HG02884 (cell line): ENCODE measurements around the gene S100A14.

Experiments
- ATAC-seq: cut with Tn5 transposase; IDR thresholded peaks from one replicate; pipeline ENCODE4 v1.9.1; 2021; ENCODE audit warnings: mild to moderate bottlenecking, moderate library complexity; ENCODE audit not compliant: unreplicated experiment

The S100A14 gene

DNA sequence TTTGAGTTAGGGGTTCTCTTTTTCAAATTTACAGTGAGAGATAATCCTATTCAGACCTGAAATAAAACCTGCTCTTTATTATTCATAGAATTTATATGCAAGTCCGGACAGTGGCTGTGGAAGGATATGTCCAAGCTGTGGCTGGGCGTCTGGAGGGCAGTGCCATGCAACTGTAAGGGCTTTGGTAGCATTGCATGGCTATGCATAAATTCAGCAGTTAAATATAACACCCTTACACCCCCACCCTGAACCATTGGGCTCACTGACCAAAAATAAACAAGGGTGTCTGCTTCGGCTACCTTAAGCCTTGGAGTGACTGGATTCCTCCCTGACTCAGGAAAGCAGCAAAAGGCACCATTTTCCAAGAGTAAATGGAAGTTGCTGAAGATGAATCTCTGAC lies 23.2 kb upstream of the S100A14 start:
- ATAC-seq = no peak

DNA sequence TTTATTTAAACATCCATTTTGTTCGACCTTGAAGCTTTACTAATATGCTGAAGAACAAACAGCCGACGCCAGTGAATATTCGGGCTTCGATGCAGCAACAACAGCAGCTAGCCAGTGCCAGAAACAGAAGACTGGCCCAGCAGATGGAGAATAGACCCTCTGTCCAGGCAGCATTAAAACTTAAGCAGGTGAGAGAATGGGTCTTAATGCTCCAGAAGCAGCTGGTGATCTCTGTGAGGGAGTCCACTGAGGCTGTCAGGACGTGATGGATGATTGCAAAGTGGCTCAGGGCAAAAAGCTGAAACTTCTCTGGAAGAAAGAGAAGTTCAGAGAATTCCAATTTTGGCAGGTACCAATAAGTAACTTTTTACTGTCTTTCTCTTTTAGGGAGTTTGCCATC lies 22.1 kb upstream of the S100A14 start:
- ATAC-seq = no peak

DNA sequence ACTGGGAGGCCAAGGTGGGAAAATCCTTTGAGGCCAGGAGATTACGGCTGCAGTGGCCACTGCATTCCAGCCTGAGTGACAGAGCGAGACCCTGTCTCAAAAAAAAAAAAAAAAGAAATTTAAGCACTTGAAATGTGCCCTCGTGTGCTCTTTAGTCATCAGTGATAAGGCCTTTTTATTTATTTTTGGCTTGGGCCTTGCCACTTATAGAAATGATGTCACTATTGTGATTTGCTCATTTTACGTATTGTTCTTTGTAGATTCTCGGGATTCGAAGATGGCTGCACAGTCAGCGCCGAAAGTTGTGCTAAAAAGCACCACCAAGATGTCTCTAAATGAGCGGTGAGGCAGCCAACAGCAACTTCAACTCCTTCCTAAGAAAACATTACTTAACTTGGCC lies 20.2 kb upstream of the S100A14 start:
- no peak for ATAC-seq

DNA sequence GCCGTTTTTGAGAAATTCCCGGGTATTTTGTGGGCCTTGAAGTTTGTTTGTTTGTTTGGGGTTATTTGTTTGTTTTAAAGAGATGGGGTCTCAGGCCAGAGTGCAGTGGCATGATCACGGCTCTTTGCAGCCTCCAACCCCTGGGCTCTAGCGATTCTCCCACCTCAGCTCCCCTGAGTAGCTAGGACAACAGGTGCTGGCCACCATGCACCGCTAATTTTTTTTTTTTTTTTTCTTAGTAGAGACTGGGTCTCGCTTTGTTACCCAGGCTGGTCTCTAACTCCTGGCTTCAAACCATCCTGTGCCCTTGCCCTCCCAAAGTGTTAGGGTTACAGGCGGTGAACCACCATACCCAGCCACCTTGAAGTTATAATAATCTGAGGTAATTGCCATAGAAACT lies 19.7 kb upstream of the S100A14 start:
- no peak for ATAC-seq

GRCh38 chr1:153633754-153634665 lies 17.9 kb upstream of the S100A14 start, which contains the start of gene CHTOP:
TSS of gene CHTOP (plus strand) at chr1:153634066. CDS start at chr1:153636589, 2,523 bp downstream.
- ATAC-seq = peak; percentile 86

DNA sequence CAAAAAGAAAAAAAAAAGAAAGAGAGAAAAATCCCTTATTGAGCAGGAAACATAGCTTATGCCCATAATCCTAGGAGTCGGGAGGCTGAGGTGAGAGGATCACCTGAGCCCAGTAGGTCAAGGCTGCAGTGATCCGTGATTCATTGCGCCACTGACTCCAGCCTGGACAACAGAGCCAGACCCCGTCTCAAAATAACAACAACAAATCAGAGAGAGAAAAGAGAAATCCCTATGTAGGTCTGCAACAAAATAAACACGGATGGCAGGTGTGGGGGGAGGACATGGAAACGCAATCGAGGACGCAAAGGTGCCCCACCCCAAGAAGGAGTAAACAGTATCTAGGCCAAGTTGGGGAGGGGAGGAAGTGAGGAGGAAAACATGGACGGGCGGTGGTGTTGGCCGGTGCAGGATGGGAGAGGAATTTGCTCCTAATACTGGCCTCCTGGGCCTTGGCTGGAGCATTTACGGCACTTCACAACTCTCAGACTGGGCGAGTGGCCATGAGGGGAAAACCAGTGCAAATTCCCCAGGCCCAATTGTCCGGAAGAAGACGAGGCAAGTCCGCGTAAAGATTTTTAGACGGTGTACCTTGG lies 17.1 kb upstream of the S100A14 start:
- no peak for ATAC-seq

DNA sequence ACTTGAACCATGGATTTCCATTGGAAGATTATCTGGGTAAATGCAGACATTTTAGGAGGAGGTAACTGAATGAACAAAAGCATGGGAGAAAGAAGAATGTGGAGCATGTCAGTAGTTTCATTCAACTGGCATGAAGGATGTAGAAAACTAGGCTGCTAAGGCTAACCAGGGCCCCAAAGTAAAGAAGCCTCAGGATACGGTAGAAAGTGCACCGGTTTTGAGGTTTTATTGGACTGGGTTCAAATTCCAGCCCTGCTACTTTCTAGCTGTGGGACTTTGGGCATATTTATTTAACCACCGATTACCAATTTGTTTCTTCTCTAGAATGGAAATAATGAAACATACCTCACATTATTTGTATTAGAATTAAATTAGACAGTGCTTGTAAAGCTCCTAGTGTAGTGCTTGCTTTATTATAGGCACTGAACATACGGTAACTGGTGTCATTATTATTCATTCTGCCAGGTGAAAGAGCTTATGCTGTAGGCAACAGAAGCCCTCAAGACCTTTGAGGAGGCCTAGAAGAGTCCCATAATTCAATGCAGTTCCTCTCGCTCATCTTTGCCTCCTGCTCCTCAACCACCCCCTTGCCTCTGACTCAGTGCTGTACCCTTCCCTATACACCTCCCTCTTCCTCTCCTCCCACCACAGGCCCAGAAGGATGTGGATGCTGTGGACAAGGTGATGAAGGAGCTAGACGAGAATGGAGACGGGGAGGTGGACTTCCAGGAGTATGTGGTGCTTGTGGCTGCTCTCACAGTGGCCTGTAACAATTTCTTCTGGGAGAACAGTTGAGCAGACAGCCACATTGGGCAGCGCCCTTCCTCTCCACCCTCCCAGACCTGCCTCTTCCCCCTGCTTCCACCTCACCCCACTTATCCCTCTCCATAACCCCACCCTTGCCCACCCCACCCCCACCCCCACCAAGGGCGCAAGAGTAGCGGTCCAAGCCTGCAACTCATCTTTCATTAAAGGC lies 15.2 kb upstream of the S100A14 start:
- ATAC-seq = no peak

DNA sequence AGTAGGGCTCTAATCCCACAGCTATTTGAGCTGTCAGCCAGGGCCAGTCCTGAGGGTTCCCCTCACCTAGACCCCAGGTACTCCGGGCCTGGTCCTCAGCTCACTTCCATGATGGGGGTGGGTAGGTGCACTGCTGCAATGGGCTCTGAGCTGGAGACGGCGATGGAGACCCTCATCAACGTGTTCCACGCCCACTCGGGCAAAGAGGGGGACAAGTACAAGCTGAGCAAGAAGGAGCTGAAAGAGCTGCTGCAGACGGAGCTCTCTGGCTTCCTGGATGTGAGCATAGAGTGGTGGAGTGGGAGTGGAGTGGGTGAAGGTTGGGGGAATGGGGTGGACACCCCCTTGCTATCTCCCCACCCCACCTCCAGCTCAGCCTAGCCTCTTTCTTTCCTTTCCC lies 14.3 kb upstream of the S100A14 start:
- no peak for ATAC-seq

DNA sequence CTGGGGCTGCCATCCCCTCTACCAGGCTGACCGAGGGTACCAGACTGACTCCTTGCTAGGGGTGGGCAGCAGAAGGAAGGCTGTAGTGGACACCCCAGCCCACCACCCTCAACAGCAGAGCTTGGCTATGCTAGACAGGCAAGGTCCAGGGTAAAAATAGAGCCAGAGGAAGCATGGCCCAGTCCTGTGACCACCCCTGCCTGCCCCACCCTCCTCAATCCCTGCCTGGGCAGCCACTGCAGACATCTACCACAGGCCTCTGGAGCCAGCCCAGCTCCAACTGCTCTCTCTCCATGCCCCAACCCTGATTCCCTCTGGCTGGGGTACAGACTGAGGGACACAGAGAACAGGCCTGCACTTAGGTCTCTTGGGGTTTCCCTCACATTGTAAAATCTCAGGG lies 13.8 kb upstream of the S100A14 start:
- ATAC-seq = no peak

DNA sequence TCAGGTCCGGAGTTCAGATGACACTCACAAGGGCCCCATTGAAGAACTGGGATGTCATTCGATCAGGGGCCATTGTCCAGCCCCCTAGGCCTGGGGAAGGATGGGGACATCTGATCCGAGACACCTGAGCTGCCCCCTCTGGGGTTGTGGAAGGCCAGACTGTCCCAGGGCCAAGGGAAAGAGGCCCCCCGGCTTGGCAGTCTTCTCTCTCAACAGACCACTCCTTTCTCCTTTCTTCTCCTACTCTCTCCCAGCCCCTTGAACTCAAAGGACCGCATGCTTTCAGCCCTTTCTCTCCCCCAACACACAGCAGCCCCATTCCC lies 13.2 kb upstream of the S100A14 start:
- ATAC-seq = no peak

- no peak for ATAC-seq
Measured at GRCh38 chr1:153628638-153629342, 12.7 kb upstream of the S100A14 start.

DNA sequence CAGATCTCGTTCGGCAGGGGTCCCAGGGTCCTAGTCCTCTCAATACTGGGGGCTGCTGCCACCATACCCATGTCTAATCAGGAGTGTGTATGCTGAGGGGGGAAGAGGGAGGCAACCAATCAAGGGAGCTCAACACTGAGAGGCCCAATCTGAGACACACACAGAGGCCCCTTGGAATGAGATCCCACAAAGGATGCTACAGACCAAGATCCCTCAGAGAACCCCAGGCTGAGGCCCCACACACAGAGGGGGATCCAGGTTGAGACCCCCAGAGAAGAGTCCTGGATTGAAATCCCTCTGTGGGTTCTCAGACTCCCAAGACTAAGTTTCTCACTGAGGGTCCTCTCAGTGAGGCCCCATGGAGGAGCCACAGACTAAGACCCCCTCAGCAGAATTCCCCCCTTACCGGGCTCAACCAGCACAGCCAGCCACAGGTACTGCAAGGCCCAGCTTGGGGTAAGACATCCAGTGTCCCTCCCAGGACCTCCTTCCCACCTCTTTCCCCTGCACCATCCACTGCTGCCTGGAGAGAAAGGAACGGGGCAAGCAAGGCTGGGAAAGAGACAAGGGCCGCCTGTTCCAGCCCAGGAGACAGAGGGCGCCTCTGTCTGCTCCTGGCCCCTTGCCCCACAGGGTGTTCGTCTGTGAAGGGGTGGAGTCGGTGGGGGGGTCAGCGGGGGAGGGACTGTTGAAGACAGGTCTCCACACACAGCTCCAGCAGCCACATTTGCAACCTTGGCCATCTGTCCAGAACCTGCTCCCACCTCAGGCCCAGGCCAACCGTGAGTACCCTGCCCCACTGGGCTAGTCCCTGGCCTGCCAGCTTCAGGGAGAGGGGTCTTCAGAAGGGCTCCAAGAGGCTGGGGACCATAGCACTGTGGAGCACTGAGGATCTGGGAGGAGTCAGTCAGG lies 11.8 kb upstream of the S100A14 start, which contains the start of gene S100A1:
TSS of gene S100A1 (plus strand) at position 720 of the 912 bp plus-strand sequence. CDS start 2,088 bp downstream, outside the sequence.
- ATAC-seq = no peak

DNA sequence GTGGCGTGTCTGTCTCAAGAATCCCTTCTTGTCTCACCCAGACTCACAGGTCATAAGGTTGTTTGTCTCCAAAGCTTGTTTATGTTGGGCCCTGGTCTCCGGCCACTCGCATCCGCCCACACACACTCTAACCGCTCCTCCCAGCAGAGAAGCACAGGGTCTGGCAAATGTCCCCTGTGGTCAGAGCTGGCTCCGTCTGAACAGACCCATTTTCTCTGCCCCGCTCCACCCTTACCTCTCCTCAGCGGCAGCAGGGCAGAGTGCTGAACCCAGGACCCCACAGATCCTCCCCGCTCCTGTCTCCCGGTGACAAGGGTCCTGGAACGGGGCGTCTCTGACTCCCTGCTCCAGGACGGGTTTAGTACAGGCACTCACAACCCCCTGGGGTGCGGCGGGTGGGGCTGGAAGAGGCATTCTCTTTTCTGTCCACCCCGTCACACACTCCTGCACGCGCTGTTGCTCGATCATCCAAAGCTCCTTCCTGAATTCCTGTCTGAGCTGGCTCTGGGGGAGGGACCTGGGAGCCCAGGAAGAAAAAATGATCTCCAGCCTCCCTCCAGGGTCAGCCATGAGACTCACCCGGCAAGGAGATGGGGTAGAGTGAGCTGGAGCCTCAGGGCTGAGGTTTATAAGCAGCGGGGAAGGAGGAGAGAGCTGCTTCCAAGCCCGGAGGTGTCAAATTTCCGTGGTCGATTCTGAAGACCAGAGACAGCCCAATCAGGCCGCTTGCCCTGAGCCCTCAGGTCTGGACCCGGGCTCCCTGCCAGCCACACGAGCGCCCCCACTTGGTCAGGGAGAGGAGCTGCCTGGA lies 11.0 kb upstream of the S100A14 start, which contains the start of gene S100A13:
TSS of gene S100A13 (minus strand) at position 602 of the 811 bp plus-strand sequence. CDS start 1,033 bp downstream, outside the sequence.
- peak; percentile 63 for ATAC-seq

- ATAC-seq = no peak
Measured at GRCh38 chr1:153626477-153626903, 10.4 kb upstream of the S100A14 start.

DNA sequence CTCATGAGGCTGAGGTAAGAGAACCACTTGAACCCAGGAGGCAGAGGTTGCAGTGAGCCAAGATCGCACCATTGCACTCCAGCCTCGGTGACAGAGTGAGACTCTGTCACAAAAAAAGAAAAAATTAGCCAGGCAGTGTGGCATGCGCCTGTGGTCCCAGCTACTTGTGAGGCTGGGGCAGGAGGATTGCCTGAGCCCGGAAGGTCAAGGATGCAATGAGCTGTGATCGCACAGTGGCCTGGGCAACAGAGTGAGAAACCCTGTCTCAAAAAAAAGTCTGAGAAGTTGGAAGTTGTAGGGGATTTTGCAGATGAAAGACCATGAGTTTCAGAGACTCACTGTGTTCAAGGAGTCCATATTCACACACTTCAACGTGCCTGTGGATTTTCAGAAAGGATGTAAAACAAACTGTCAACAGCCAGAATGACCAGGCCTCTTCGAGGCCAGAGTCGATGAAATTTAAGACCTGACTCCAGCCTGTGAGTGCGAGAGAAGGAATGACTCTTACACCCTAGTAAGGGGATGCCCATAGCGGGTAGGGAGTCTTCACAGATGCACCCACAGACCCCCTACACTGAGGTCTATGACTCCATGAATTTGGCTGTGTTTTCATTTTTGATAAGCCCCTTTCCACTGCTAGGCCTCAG lies 9.0 kb upstream of the S100A14 start:
- ATAC-seq = no peak

GRCh38 chr1:153623101-153623500 lies 7.0 kb upstream of the S100A14 start:
- ATAC-seq = no peak

DNA sequence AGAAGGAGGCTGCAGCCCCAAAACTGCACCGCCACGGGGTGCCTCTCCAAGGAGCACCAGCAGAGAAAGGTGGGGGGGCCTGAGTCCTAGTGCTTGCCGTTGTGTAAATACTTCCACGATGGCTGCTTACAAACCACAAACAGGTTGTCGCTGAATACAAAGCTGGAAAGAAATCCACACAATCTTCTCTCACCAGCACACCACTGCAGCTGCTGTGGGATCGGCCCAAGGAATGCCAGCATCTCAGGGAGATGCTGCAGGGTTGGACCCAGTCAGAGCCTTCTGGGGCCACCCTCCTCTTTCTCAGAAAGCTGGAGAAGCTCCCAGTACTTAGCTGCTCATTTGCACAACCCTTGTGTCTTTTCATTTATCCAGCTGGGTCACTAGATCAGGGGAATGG lies 3.0 kb upstream of the S100A14 start:
- no peak for ATAC-seq

DNA sequence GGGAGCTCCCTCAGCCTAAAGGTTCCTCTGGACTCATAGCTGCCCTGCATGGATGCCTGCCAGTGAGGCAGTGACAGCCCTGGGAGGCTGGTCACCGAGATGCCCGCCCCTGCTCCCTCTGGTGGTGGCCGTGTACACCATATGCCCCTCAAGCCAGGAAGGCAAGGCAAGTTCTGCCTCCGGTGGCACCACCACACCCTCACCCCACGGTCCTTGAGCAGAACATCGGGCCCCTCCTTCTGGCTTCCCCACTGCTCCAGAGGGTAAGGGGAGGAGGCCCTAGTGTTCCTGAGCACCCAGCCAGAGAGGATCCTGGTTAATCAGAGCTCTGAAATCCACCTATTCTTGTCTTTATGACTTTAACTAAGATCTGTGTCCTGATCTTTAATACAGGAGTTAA lies 1.5 kb upstream of the S100A14 start:
- peak; percentile 48 for ATAC-seq
